Right renal pelvis (tissue), 4 donors: ENCODE data around the gene ZNF469. TPM values are rescaled to one million over a fixed set of nuclear protein-coding genes. Genes with fewer than 3 reads are reported as not detected.
"Not testable (repeated sequence)": the region's sequence is repeated elsewhere in the genome, so short reads cannot be mapped to it uniquely, and the experiment has no call there.

Source experiments
- DNase-seq, 4 donors: peaks; one replicate each; pipeline ENCODE4 v3.0.0-alpha.2; 2013; ENCODE audit warnings: low read depth in 4 of 4, low spot score in 3 of 4, missing footprints in 1 of 4
- polyA plus RNA-seq, 4 donors: library from polyadenylated mRNA; unstranded; fragments of 120-200 nt; gene quantifications; one replicate each; pipeline ENCODE4 v1.2.1, GENCODE V29; 2013; ENCODE audit not compliant: insufficient read length in 4 of 4

Gene ZNF469
- polyA plus RNA-seq, 4 donors = 1.3 to 1.8 (median 1.4) TPM

GRCh38 chr16:88356727-88357199 is 26.0 kb upstream of the ZNF469 start:
- DNase-seq = no peak

GRCh38 chr16:88357317-88358022 is 25.3 kb upstream of the ZNF469 start:
- no peak for DNase-seq

- DNase-seq = no peak
Measured at GRCh38 chr16:88358023-88358420, 24.7 kb upstream of the ZNF469 start.

- no peak for DNase-seq
Measured at GRCh38 chr16:88359008-88359407, 23.8 kb upstream of the ZNF469 start.

- DNase-seq = not testable (repeated sequence)
Measured at GRCh38 chr16:88360401-88360800, 22.4 kb upstream of the ZNF469 start.

- no peak for DNase-seq
Measured at GRCh38 chr16:88360999-88361398, 21.8 kb upstream of the ZNF469 start.

- no peak for DNase-seq
Measured at GRCh38 chr16:88361775-88362174, 21.0 kb upstream of the ZNF469 start.

- DNase-seq = no peak
Measured at GRCh38 chr16:88363239-88363891, 19.4 kb upstream of the ZNF469 start.

GRCh38 chr16:88365244-88365865 is 17.4 kb upstream of the ZNF469 start:
- DNase-seq = no peak

- no peak for DNase-seq
Measured at GRCh38 chr16:88366032-88366703, 16.6 kb upstream of the ZNF469 start.

- no peak for DNase-seq
Measured at GRCh38 chr16:88366704-88367047, 16.1 kb upstream of the ZNF469 start.

GRCh38 chr16:88367560-88367959 is 15.2 kb upstream of the ZNF469 start:
- no peak for DNase-seq

GRCh38 chr16:88368036-88368435 is 14.7 kb upstream of the ZNF469 start:
- DNase-seq = no peak

GRCh38 chr16:88368994-88369393 is 13.8 kb upstream of the ZNF469 start:
- DNase-seq = no peak

GRCh38 chr16:88369447-88370008 is 13.2 kb upstream of the ZNF469 start:
- DNase-seq = no peak

GRCh38 chr16:88370365-88370764 is 12.4 kb upstream of the ZNF469 start:
- no peak for DNase-seq

GRCh38 chr16:88372522-88372921 is 10.2 kb upstream of the ZNF469 start:
- DNase-seq = no peak

- no peak for DNase-seq
Measured at GRCh38 chr16:88373211-88373610, 9.5 kb upstream of the ZNF469 start.

- DNase-seq = no peak
Measured at GRCh38 chr16:88373927-88374492, 8.7 kb upstream of the ZNF469 start.

- DNase-seq = no peak
Measured at GRCh38 chr16:88374736-88375135, 8.0 kb upstream of the ZNF469 start.
